Adipocyte (in vitro differentiated cells): ENCODE data around the gene PKNOX2.

ENCODE experiments used
- DNase-seq: peaks from one replicate; pipeline ENCODE4 v3.0.0-alpha.2; 2015; ENCODE audit warnings: low read depth
- H3K27me3 ChIP-seq: replicated peaks from 2 replicates; pipeline ENCODE4 v1.7.0; 2013; ENCODE audit warnings: mild to moderate bottlenecking, low read length, moderate library complexity; ENCODE audit not compliant: control insufficient read depth, insufficient read depth
- H3K36me3 ChIP-seq: 2 replicates; pipeline ENCODE4 v1.7.0; 2013; ENCODE audit warnings: low read length, mild to moderate bottlenecking, moderate library complexity; ENCODE audit not compliant: control insufficient read depth, insufficient read depth, severe bottlenecking
- H3K4me1 ChIP-seq: 2 replicates; pipeline ENCODE4 v1.7.0; 2013; ENCODE audit warnings: mild to moderate bottlenecking, low read length, moderate library complexity; ENCODE audit not compliant: control insufficient read depth, insufficient read depth
- H3K4me3 ChIP-seq: 2 replicates; pipeline ENCODE4 v1.7.0; 2013; ENCODE audit warnings: mild to moderate bottlenecking, low read length, moderate library complexity
- H3K9ac ChIP-seq: 2 replicates; pipeline ENCODE4 v1.7.0; 2013; ENCODE audit warnings: mild to moderate bottlenecking, low read length, moderate library complexity
- H3K9me3 ChIP-seq: 2 replicates; pipeline ENCODE4 v1.7.0; 2013; ENCODE audit warnings: mild to moderate bottlenecking, low read length, moderate library complexity; ENCODE audit not compliant: control insufficient read depth

PKNOX2 gene

DNA sequence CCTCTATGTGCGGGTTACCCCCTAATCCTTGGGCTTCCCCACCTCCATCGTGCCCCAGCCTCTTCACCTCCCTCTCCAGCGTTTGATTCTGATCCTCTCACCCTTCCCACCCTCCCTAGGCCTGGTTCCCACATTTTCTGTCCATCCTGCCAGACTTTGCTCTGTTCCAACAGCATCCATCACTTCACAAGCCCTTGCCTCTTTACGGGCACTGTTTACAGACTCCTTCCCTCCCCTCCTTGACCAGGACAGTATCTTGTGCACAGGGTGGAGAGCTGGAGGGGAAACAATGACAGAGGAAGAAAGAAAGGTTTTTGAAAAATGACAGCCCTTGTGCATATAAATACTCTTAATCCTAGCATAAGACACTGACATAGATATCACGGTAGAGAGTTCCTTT lies 301.1 kb downstream of the PKNOX2 start:
- H3K9ac ChIP-seq: no peak overlapping the region
- H3K27me3 ChIP-seq: no peaks in the 10 kb centered on the region
- no peak for DNase-seq
- no peak overlapping the region for H3K4me3 ChIP-seq
- H3K36me3 ChIP-seq: no peaks in the 10 kb centered on the region
- H3K4me1 ChIP-seq: peaks cover 27% of the 10 kb centered on the region
- no peaks in the 10 kb centered on the region for H3K9me3 ChIP-seq

DNA sequence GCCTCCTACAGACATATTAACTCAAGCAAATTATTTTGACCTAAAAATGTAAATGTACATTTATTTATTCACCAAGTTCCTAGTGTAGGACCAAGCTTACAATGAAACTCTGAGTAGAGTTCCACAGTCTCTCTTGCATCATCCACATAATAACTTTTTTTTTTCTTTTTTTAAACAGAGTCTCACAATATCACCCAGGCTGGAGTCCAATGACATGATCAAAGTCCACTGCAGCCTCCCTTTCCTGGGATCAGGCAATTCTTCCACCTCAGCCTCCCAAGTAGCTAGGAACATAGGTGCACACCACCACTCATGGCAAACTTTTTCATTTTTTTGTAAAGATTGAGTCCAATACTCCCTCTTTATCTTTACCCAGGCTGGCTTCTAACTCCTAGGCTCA lies 303.5 kb downstream of the PKNOX2 start:
- DNase-seq: peak; percentile 6
- H3K9me3 ChIP-seq: no peaks in the 10 kb centered on the region
- peaks cover 27% of the 10 kb centered on the region for H3K4me1 ChIP-seq
- H3K36me3 ChIP-seq: no peaks in the 10 kb centered on the region
- H3K4me3 ChIP-seq: no peak overlapping the region
- no peak overlapping the region for H3K9ac ChIP-seq
- H3K27me3 ChIP-seq: no peaks in the 10 kb centered on the region

- Histone ChIP-seq H3K9me3 (no peaks in the 10 kb centered on the region), H3K9ac (no peak overlapping the region), H3K27me3 (no peaks in the 10 kb centered on the region), H3K4me3 (no peak overlapping the region), H3K4me1 (peaks cover 20% of the 10 kb centered on the region), H3K36me3 (no peaks in the 10 kb centered on the region)
- no peak for DNase-seq
Observed at GRCh38 chr11:125468852-125469251, 304.3 kb downstream of the PKNOX2 start.

- no peaks in the 10 kb centered on the region for H3K27me3 ChIP-seq
- DNase-seq: no peak
- H3K9me3 ChIP-seq: no peaks in the 10 kb centered on the region
- no peak overlapping the region for H3K9ac ChIP-seq
- H3K36me3 ChIP-seq: no peaks in the 10 kb centered on the region
- no peak overlapping the region for H3K4me3 ChIP-seq
- H3K4me1 ChIP-seq: peaks cover 17% of the 10 kb centered on the region
Observed at GRCh38 chr11:125470355-125470754, 305.8 kb downstream of the PKNOX2 start.

DNA sequence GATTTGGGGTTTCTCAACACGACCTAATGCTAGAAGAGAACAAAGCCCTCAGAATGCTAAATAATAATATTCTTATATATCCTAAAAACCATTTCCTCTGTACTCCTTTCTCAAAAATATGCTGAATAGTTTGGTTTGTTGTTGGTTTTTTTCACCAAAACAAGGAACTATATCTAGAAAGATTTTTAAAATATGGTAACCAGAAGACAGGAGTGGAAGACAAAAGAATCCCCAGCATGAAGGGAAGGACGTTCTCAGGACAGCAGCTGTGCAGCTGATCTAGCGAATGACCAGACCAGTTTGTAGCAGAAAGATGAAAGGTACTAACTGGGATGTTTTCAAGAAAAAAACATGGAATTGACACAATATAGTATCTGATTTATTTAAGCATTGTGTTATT lies 312.2 kb downstream of the PKNOX2 start:
- H3K27me3 ChIP-seq: no peaks in the 10 kb centered on the region
- no peak overlapping the region for H3K4me3 ChIP-seq
- no peak overlapping the region for H3K9ac ChIP-seq
- no peak for DNase-seq
- no peaks in the 10 kb centered on the region for H3K9me3 ChIP-seq
- no peaks in the 10 kb centered on the region for H3K4me1 ChIP-seq
- peaks cover 5% of the 10 kb centered on the region for H3K36me3 ChIP-seq

DNA sequence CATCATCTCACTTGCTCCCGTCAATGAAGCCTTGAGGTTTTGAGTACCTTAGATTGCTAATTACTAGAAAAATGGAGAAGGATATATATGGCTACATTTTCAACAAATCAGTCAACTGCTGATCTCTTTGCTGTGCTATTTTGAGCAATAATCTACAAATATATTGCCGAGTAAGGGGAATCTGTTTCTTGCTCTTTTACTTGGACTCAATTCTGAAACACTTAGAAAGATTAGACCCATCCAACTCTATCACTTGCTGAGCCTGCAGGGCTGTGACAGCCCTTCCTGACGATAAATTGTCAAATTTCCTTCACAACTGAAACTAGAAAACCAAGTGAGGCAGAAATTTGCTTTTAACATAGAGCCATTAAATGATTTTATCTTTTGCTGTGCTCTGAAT lies 314.6 kb downstream of the PKNOX2 start:
- Histone ChIP-seq H3K4me1 (no peaks in the 10 kb centered on the region), H3K4me3 (no peak overlapping the region), H3K36me3 (peaks cover 5% of the 10 kb centered on the region), H3K27me3 (no peaks in the 10 kb centered on the region), H3K9me3 (no peaks in the 10 kb centered on the region), H3K9ac (no peak overlapping the region)
- DNase-seq: no peak

- H3K4me1 ChIP-seq: no peaks in the 10 kb centered on the region
- H3K27me3 ChIP-seq: no peaks in the 10 kb centered on the region
- H3K9me3 ChIP-seq: no peaks in the 10 kb centered on the region
- no peak for DNase-seq
- peaks cover 5% of the 10 kb centered on the region for H3K36me3 ChIP-seq
- no peak overlapping the region for H3K4me3 ChIP-seq
- H3K9ac ChIP-seq: no peak overlapping the region
Observed at GRCh38 chr11:125481531-125481930, 317.0 kb downstream of the PKNOX2 start.
